ENCODE results near the gene SEPTIN10.

Gene SEPTIN10

DNA sequence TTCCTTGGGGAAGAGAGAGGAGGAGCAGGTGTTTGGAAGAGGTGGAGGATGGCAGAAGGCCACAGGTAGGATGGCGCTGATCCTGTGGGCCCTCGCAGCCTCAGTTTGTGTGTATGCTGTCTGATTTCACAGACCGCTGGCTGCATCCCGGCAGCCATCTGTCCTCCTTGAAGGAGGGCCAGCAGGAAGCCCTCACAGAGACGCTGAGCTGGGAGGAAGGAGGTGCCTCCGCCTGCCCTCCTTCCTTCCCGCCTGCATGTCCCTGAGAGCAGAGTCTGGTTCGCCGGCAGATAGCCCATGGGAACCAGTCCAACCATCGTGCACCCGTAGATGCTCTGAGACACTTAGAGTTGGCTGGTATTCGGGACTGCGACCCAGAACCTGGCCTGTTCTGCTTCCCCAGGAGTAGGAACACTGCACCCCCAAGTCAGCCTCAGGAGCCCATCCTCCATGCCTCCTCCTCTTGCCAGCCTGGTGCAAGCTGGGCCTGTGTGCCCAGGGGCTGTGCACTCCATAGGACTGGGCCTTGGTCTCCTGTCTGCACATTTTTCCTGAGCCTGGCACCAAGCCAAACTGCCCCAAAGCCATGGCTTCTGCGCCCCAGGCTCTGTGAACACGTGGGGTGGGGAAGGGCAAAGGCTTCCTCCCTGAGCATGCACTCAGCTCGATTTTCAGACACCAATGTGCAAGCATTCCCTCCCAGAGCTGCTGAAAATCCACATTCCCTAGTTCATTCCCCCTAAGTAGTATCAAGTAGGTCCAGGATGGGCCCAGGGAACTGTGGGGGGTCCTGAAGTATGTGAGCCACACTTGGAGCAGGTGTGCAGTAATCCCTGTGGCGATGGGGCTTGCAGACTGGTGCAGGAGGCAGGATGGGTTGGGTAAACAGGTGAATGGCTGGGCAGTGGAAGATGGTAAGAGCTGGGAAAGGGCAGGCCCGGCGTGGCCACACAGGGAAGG is 115.6 kb downstream of the SEPTIN10 start:
- H3K36me3 ChIP-seq: peaks cover 9% of the 10 kb centered on the region
- H3K27ac ChIP-seq: no peak overlapping the region
- TF ChIP-seq, protein P1, sequence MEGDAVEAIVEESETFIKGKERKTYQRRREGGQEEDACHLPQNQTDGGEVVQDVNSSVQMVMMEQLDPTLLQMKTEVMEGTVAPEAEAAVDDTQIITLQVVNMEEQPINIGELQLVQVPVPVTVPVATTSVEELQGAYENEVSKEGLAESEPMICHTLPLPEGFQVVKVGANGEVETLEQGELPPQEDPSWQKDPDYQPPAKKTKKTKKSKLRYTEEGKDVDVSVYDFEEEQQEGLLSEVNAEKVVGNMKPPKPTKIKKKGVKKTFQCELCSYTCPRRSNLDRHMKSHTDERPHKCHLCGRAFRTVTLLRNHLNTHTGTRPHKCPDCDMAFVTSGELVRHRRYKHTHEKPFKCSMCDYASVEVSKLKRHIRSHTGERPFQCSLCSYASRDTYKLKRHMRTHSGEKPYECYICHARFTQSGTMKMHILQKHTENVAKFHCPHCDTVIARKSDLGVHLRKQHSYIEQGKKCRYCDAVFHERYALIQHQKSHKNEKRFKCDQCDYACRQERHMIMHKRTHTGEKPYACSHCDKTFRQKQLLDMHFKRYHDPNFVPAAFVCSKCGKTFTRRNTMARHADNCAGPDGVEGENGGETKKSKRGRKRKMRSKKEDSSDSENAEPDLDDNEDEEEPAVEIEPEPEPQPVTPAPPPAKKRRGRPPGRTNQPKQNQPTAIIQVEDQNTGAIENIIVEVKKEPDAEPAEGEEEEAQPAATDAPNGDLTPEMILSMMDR (IDR thresholded peaks at IDR 0.05): no peak
- H3K27me3 ChIP-seq: no peaks in the 10 kb centered on the region
- H3K4me1 ChIP-seq (ENCODE audit: control insufficient read depth in 1 of 2, insufficient read depth in 1 of 2, low read depth in 1 of 2, low read length in 1 of 2): no peaks in the 10 kb centered on the region
- no peaks in the 10 kb centered on the region for H3K9me3 ChIP-seq
- no peak overlapping the region for H3K4me3 ChIP-seq (ENCODE audit: low read depth in 1 of 2, low read length in 1 of 2)

DNA sequence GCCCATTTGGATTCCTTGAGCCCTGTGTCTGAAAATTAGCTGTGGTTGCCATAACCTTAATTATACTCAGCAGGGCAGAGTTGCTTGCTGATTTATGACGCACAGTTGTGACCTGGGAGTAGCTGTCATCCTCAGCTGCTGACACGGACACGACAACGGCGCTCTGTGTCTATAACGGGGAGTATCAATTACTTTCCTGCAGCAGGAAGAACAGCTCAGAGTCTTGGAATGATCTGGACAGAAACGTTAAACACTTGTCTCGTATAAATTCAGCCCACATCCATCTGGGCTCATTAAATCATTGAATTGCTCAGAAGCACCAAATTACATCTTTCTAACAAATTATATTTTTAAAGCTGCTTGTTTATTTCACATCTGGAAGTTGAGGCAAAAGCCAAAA is 116.3 kb downstream of the SEPTIN10 start:
- H3K27me3 ChIP-seq: no peaks in the 10 kb centered on the region
- no peaks in the 10 kb centered on the region for H3K9me3 ChIP-seq
- no peak overlapping the region for H3K27ac ChIP-seq
- H3K4me1 ChIP-seq (ENCODE audit: control insufficient read depth in 1 of 2, insufficient read depth in 1 of 2, low read depth in 1 of 2, low read length in 1 of 2): no peaks in the 10 kb centered on the region
- no peak overlapping the region for H3K4me3 ChIP-seq (ENCODE audit: low read depth in 1 of 2, low read length in 1 of 2)
- TF ChIP-seq, protein P1 (IDR thresholded peaks at IDR 0.05): no peak
- peaks cover 16% of the 10 kb centered on the region for H3K36me3 ChIP-seq

DNA sequence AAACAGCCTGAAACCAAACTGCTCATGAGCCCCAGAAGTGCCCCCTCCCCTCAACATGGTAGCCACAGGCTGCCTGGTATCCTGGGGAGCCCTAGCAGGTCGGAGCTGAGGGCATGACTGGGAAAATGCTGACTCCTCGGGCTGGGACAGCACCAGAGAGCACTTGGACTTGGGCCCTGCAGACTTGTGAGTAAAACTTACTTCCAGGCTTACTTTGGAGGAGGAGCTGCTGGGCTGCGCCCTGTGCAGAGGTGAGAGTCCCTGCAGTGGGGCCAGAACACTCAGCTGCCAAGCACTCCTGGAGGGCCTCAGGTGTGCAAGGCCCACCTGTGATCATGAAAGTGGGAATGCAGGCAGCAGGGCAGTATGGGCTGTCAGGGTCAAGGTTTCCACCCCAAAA is 119.4 kb downstream of the SEPTIN10 start:
- Histone ChIP-seq H3K9me3 (no peaks in the 10 kb centered on the region), H3K36me3 (peaks cover 18% of the 10 kb centered on the region), H3K27me3 (no peaks in the 10 kb centered on the region), H3K4me3 (ENCODE audit: low read depth in 1 of 2, low read length in 1 of 2) (no peak overlapping the region), H3K27ac (no peak overlapping the region), H3K4me1 (ENCODE audit: control insufficient read depth in 1 of 2, insufficient read depth in 1 of 2, low read depth in 1 of 2, low read length in 1 of 2) (no peaks in the 10 kb centered on the region)
- TF ChIP-seq, protein P1 (IDR thresholded peaks at IDR 0.05): no peak

DNA sequence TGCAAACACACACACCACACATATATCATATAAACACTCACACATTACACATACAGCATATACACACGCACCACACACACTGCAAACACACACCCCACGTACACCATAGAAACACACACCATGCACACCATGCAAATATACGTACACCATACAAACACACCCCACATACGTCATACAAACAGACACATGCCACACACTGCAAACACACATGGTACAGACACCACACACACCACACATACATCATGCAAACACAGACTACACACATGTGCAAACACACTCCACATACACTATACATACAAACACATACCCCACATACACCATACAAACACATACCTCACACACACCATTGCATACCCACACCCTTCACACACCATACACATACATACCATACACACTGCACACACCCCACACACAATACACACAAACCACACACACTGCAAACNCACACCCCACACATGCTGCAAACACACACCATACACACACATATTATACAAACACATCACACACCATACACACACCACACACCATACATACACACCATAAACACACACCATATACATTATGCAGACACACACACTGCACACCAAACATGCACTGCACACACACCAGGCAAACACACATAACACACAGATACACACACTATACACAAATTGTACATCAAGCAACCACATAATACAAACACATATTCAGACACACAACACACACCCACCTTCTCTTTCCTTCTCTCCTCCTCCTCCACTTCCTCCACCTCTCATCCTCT is 120.4 kb downstream of the SEPTIN10 start:
- no peaks in the 10 kb centered on the region for H3K9me3 ChIP-seq
- no peaks in the 10 kb centered on the region for H3K4me1 ChIP-seq (ENCODE audit: control insufficient read depth in 1 of 2, insufficient read depth in 1 of 2, low read depth in 1 of 2, low read length in 1 of 2)
- H3K4me3 ChIP-seq (ENCODE audit: low read depth in 1 of 2, low read length in 1 of 2): no peak overlapping the region
- no peaks in the 10 kb centered on the region for H3K27me3 ChIP-seq
- H3K27ac ChIP-seq: no peak overlapping the region
- TF ChIP-seq, protein P1 (IDR thresholded peaks at IDR 0.05): no peak
- H3K36me3 ChIP-seq: peaks cover 18% of the 10 kb centered on the region

Measured in neutrophil (primary cell).